Activated CD8-positive, alpha-beta T cell treated with anti-CD3 and anti-CD28 coated beads, Interleukin-2, amount 10 ng/mL, durations not matched to agents 7 days and 5 days (primary cell): Measurements from ENCODE around the gene IL32. TPM values are rescaled to one million over a fixed set of nuclear protein-coding genes. Genes with fewer than 3 reads are reported as not detected.

Experiments
- ATAC-seq: fragments of 150-1000 bp; cut with Tn5 transposase; one replicate; pipeline ENCODE4 v1.10.0; 2021; ENCODE audit warnings: moderate library complexity
- CTCF ChIA-PET: fragments of 350-600 bp; sonication (Branson Sonifier 250); formaldehyde crosslinking; loops from one replicate; lab custom pipeline; 2021; ENCODE audit warnings: antibody characterized with exemption; lab: Charles Lee
- POLR2A ChIA-PET: fragments of 350-600 bp; sonication (Branson Sonifier 250); formaldehyde crosslinking; loops from one replicate; lab custom pipeline; 2021; ENCODE audit warnings: antibody characterized with exemption; lab: Charles Lee
- DNase-seq: peaks from one replicate; pipeline ENCODE4 v3.0.0-alpha.2; 2020
- H3K27ac Mint-ChIP-seq: one replicate; pipeline ENCODE4 v1.8.0; 2021; ENCODE audit warnings: mild to moderate bottlenecking, mixed read lengths
- H3K27me3 Mint-ChIP-seq: one replicate; pipeline ENCODE4 v1.8.0; 2021; ENCODE audit warnings: low read depth, mixed read lengths
- H3K36me3 Mint-ChIP-seq: one replicate; pipeline ENCODE4 v1.8.0; 2021; ENCODE audit warnings: low read depth, mixed read lengths
- H3K4me1 Mint-ChIP-seq: one replicate; pipeline ENCODE4 v1.8.0; 2021; ENCODE audit warnings: low read depth, mixed read lengths
- H3K4me3 Mint-ChIP-seq: one replicate; pipeline ENCODE4 v1.8.0; 2021; ENCODE audit warnings: mild to moderate bottlenecking, mixed read lengths
- H3K9me3 Mint-ChIP-seq: one replicate; pipeline ENCODE4 v1.8.0; 2022; ENCODE audit warnings: mixed read lengths; ENCODE audit not compliant: insufficient read depth
- total RNA-seq, 2 experiments: library from RNA; stranded (reverse); gene quantifications; one replicate each; pipeline ENCODE4 v1.2.3, GENCODE V29; 2021

The IL32 gene, protein sequence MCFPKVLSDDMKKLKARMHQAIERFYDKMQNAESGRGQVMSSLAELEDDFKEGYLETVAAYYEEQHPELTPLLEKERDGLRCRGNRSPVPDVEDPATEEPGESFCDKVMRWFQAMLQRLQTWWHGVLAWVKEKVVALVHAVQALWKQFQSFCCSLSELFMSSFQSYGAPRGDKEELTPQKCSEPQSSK
- 1,000 to 10,000 TPM; 1,836 to 1,884 TPM for total RNA-seq

GRCh38 chr16:3065069-3065741 is at the start of gene IL32:
Gene IL32 (plus strand): TSS chr16:3065640. CDS start chr16:3065812, 172 bp downstream.
- CTCF ChIA-PET: interaction anchor here (0.7 to 7.4 kb wide), 11 partner anchors 8 to 94 kb away, joined by 3 to 74 read pairs (median 5); partner anchors contain the start of gene ZNF213
- H3K27me3 Mint-ChIP-seq: no peaks in the 10 kb centered on the region
- POLR2A ChIA-PET: interaction anchor here (0.9 to 6.3 kb wide), 9 partner anchors 9 to 69 kb away, joined by 3 to 68 read pairs (median 4); partner anchors contain the start of gene ZNF213
- H3K9me3 Mint-ChIP-seq: no peaks in the 10 kb centered on the region
- H3K4me3 Mint-ChIP-seq: peak within 1 kb of the TSS; percentile 100
- ATAC-seq (peak; percentile 52), DNase-seq (peak; percentile 78)
- peaks cover 74% of the 10 kb centered on the region for H3K4me1 Mint-ChIP-seq
- H3K27ac Mint-ChIP-seq: peak within 1 kb of the TSS; percentile 99
- H3K36me3 Mint-ChIP-seq: peaks cover 58% of the 10 kb centered on the region

DNA sequence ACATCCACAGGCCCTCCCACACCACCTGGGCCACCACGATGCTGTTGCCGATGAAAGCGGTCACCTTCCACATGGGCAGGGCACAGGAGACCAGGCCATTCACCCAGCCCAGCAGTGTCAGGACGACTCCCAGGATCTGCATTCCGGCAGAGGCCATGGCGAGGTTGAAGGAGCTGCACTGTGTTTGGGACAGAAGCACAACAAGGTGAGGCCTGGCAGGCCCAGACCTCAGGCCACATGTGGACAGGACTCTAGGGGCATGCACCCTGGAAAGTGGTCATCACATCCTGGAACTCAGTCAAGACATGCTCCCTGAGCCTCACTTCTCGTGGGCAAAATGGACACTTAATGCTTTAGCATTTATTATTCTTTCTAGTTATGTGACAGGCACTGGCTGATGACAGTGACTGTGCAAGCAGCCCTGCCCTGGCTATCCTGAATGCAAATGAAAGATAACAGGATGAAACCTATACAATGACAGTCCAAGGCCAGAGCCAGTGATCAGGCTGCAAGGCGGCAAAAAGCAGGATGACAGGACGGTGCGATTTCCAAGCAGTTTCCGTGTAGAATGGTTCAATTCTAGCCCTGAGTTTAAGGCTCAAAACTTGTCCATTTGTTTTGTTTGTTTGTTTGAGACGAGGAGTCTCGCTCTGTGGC is 49.4 kb upstream of the IL32 start:
- ATAC-seq (no peak), DNase-seq (no peak)
- Mint-ChIP-seq H3K27ac (no peak overlapping the region), H3K4me1 (peaks cover 16% of the 10 kb centered on the region), H3K27me3 (peaks cover 28% of the 10 kb centered on the region), H3K4me3 (no peak overlapping the region), H3K9me3 (no peaks in the 10 kb centered on the region), H3K36me3 (no peaks in the 10 kb centered on the region)
- CTCF ChIA-PET: no interaction called here
- POLR2A ChIA-PET: no interaction called here

- POLR2A ChIA-PET: no interaction called here
- no peak for DNase-seq
- CTCF ChIA-PET: interaction anchor here (1.0 to 7.2 kb wide), 2 partner anchors 13 to 14 kb away, joined by 3 to 105 read pairs; no protein-coding TSS in a partner anchor
- peaks cover 28% of the 10 kb centered on the region for H3K4me1 Mint-ChIP-seq
- ATAC-seq: no peak
- no peak overlapping the region for H3K27ac Mint-ChIP-seq
- peaks cover under 1% of the 10 kb centered on the region for H3K36me3 Mint-ChIP-seq
- no peaks in the 10 kb centered on the region for H3K9me3 Mint-ChIP-seq
- peaks cover 24% of the 10 kb centered on the region for H3K27me3 Mint-ChIP-seq
- H3K4me3 Mint-ChIP-seq: no peak overlapping the region
These were observed 48.1 kb upstream of the IL32 start for GRCh38 chr16:3017344-3017743.

DNA sequence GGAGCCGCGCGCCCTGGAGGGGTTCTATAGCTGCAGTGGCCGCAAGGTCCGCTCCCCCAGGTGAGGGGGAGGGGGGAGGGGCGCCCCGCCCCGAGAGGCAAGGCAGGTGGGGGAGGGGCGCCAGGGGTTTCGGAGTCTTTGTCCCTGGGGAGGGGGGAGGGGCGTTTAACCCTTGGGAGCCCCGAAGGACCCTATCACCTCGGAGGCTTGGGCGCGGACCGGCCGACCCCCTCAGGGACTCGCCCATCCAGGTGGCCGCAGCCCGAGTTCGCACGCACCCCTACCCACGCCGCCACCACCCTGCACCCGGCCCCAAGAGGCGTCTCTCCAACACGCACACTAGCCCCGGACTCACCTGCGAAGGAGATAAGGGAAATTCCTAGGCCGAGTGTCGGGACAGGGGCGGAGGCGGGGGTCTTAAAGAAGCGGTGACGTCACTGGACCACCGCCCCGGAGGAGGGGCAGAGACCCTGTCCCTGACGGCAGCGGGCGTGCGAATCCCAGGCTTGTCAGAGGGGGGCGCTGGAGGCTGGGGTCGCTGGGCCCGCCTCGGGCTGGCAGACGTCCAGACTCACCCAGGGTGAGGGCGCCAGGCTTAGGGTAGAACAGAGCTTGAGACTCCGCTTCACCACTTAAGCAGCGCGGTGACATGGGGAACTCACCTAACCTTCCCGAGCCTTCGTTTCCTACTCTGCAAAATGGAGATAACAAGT is 47.5 kb upstream of the IL32 start, which contains the start of gene CLDN6:
TSS of gene CLDN6 (minus strand) at position 390 of the 713 bp plus-strand sequence. CDS start 2,162 bp downstream, outside the sequence.
- Mint-ChIP-seq H3K9me3 (no peaks in the 10 kb centered on the region), H3K4me1 (peaks cover 34% of the 10 kb centered on the region), H3K36me3 (peaks cover 5% of the 10 kb centered on the region), H3K27ac (no peak within 1 kb of the TSS), H3K4me3 (no peak within 1 kb of the TSS), H3K27me3 (peaks cover 18% of the 10 kb centered on the region)
- DNase-seq (peak; percentile 42), ATAC-seq (no peak)
- CTCF ChIA-PET: interaction anchor here (7.2 kb wide), 1 partner anchor 14 kb away, joined by 105 read pairs; no protein-coding TSS in a partner anchor
- POLR2A ChIA-PET: interaction anchor here (1.5 kb wide), 1 partner anchor 38 kb away, joined by 3 read pairs; the partner anchor contains the start of gene PKMYT1

GRCh38 chr16:3019594-3020246 is 45.7 kb upstream of the IL32 start:
- Mint-ChIP-seq H3K4me1 (peaks cover 46% of the 10 kb centered on the region), H3K9me3 (no peaks in the 10 kb centered on the region), H3K36me3 (peaks cover 7% of the 10 kb centered on the region), H3K27ac (peak overlapping the region; percentile 57), H3K27me3 (peaks cover 13% of the 10 kb centered on the region), H3K4me3 (peak overlapping the region; percentile 85)
- no peak for DNase-seq
- no peak for ATAC-seq
- CTCF ChIA-PET: interaction anchor here (0.7 to 7.2 kb wide), 5 partner anchors 12 to 278 kb away, joined by 3 to 105 read pairs (median 14); no protein-coding TSS in a partner anchor
- POLR2A ChIA-PET: interaction anchor here (0.8 to 4.8 kb wide), 4 partner anchors 9 to 40 kb away, joined by 4 to 20 read pairs (median 4); partner anchors contain the start of gene PKMYT1

DNA sequence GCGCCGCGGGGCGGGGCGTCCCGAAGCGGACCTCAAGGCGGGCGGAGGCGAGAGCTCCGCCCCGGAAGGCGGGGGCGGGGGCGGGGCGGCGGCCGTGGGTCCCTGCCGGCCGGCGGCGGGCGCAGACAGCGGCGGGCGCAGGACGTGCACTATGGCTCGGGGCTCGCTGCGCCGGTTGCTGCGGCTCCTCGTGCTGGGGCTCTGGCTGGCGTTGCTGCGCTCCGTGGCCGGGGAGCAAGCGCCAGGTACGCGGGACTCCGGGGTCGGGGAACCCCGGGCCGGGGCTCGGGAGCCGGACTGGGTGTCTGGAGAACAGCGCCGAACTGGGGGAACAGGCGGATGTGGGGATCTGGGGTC is 45.2 kb upstream of the IL32 start, which contains the start of gene TNFRSF12A:
TSS of gene TNFRSF12A (plus strand) at position 122 of the 357 bp plus-strand sequence. CDS start at position 152, 30 bp downstream.
- ATAC-seq: peak; percentile 45
- Mint-ChIP-seq H3K4me3 (peak within 1 kb of the TSS; percentile 85), H3K4me1 (peaks cover 48% of the 10 kb centered on the region), H3K36me3 (peaks cover 7% of the 10 kb centered on the region), H3K27me3 (peaks cover 13% of the 10 kb centered on the region), H3K27ac (peak within 1 kb of the TSS; percentile 94), H3K9me3 (no peaks in the 10 kb centered on the region)
- peak; percentile 78 for DNase-seq
- ChIA-PET POLR2A (interaction anchor here (0.8 to 4.8 kb wide), 4 partner anchors 10 to 40 kb away, joined by 4 to 20 read pairs (median 4); partner anchors contain the start of gene PKMYT1), CTCF (interaction anchor here (1.2 to 7.2 kb wide), 5 partner anchors 11 to 38 kb away, joined by 3 to 105 read pairs (median 14); no protein-coding TSS in a partner anchor)

DNA sequence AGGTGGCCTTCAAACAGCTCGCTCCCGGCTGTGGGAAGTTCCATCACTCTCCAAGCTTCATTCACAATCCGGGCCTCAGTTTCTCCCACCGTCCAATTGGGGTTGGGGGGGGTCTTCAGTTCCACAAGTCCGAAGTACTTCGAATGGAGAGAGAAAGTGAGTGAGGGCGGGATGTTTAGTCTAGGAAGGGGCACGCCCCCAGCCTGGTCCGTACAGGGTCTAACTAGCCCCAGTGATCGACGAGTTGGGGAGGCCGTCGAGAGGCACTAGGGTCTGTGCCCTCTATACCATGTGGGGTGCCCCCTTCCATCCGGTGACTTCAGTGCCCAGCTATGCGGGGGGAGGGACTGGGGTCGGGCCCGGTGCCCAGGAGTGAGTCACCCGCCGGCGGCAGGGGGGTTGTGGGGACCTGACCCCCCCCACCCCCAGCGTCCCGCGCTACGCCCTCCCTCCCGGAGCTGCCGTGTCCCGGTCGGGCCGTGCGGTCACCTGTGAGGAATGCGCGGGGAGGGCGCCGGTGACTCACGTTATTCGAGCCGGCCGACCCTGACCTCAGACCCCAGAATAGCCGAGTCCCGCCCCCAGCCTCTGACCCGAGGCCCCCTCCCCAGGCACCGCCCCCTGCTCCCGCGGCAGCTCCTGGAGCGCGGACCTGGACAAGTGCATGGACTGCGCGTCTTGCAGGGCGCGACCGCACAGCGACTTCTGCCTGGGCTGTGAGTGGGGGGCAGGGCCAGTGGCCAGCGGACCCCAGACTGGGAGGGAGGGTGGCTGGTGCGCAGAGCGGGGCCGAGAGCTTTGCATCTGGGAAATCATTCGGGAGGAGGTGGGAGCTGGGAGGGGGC is 44.6 kb upstream of the IL32 start:
- peak; percentile 52 for DNase-seq
- H3K36me3 Mint-ChIP-seq: peaks cover 11% of the 10 kb centered on the region
- POLR2A ChIA-PET: interaction anchor here (0.8 to 4.8 kb wide), 3 partner anchors 10 to 41 kb away, joined by 4 to 20 read pairs (median 4); partner anchors contain the start of gene PKMYT1
- H3K27me3 Mint-ChIP-seq: peaks cover 13% of the 10 kb centered on the region
- H3K4me1 Mint-ChIP-seq: peaks cover 53% of the 10 kb centered on the region
- peak overlapping the region; percentile 94 for H3K27ac Mint-ChIP-seq
- peak overlapping the region; percentile 85 for H3K4me3 Mint-ChIP-seq
- H3K9me3 Mint-ChIP-seq: no peaks in the 10 kb centered on the region
- CTCF ChIA-PET: interaction anchor here (1.0 to 7.2 kb wide), 7 partner anchors 11 to 109 kb away, joined by 3 to 105 read pairs (median 7); partner anchors contain the start of gene PAQR4
- peak; percentile 10 for ATAC-seq

GRCh38 chr16:3021449-3022207 is 43.8 kb upstream of the IL32 start:
- peaks cover 11% of the 10 kb centered on the region for H3K27me3 Mint-ChIP-seq
- peak overlapping the region; percentile 85 for H3K4me3 Mint-ChIP-seq
- no peaks in the 10 kb centered on the region for H3K9me3 Mint-ChIP-seq
- H3K4me1 Mint-ChIP-seq: peaks cover 53% of the 10 kb centered on the region
- ChIA-PET CTCF (interaction anchor here (1.0 to 7.2 kb wide), 8 partner anchors 10 to 108 kb away, joined by 3 to 105 read pairs (median 6); partner anchors contain the start of gene PAQR4), POLR2A (interaction anchor here (0.7 to 4.8 kb wide), 3 partner anchors 12 to 42 kb away, joined by 3 to 20 read pairs (median 4); partner anchors contain the start of gene PKMYT1)
- DNase-seq (peak; percentile 81), ATAC-seq (peak; percentile 24)
- H3K36me3 Mint-ChIP-seq: peaks cover 19% of the 10 kb centered on the region
- H3K27ac Mint-ChIP-seq: peak overlapping the region; percentile 94

DNA sequence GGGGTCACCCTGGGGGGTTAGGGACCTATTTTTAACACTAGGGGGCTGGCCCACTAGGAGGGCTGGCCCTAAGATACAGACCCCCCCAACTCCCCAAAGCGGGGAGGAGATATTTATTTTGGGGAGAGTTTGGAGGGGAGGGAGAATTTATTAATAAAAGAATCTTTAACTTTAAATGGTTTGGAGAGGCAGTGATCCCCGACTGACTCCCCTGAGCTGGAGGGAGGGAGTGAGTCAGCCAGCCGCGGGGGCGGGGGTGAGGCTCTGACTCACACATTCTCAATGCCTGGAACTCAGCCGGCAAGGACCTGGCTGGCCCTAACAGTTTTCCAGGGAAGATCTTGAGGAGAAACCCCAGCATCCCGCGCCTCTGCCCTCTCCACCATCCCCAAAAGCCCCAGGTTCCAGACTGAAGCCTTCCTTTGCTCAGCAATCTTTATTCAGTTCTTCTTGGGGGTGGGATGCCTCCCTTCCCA is 43.2 kb upstream of the IL32 start:
- Mint-ChIP-seq H3K4me3 (peak overlapping the region; percentile 85), H3K36me3 (peaks cover 25% of the 10 kb centered on the region), H3K27me3 (peaks cover 7% of the 10 kb centered on the region), H3K4me1 (peaks cover 53% of the 10 kb centered on the region), H3K27ac (peak overlapping the region; percentile 94), H3K9me3 (no peaks in the 10 kb centered on the region)
- ATAC-seq: no peak
- DNase-seq: peak; percentile 83
- CTCF ChIA-PET: interaction anchor here (0.9 to 7.2 kb wide), 6 partner anchors 9 to 75 kb away, joined by 3 to 105 read pairs (median 6); partner anchors contain the start of gene PAQR4
- POLR2A ChIA-PET: interaction anchor here (0.7 to 4.8 kb wide), 3 partner anchors 11 to 43 kb away, joined by 3 to 20 read pairs (median 3); partner anchors contain the start of gene IL32
